ENCODE results near the gene SLC30A9.

SLC30A9 gene

GRCh38 chr4:42008011-42008786 lies 17.9 kb downstream of the SLC30A9 start:
- no peak for DNase-seq

- no peak for DNase-seq
Observed at GRCh38 chr4:42015438-42015837, 25.1 kb downstream of the SLC30A9 start.

- DNase-seq, result no peak
Observed at GRCh38 chr4:42018451-42018850, 28.1 kb downstream of the SLC30A9 start.

- no peak for DNase-seq
Observed at GRCh38 chr4:42048394-42048793, 58.1 kb downstream of the SLC30A9 start.

- DNase-seq, result no peak
Observed at GRCh38 chr4:42050516-42051249, 60.4 kb downstream of the SLC30A9 start.

- DNase-seq, result no peak
Observed at GRCh38 chr4:42066402-42066801, 76.1 kb downstream of the SLC30A9 start.

- no peak for DNase-seq
Observed at GRCh38 chr4:42067264-42067663, 76.9 kb downstream of the SLC30A9 start.

- DNase-seq, result no peak
Observed at GRCh38 chr4:42070463-42070862, 80.1 kb downstream of the SLC30A9 start.

GRCh38 chr4:42074294-42074693 lies 84.0 kb downstream of the SLC30A9 start:
- DNase-seq, result no peak

GRCh38 chr4:42078184-42078801 lies 88.0 kb downstream of the SLC30A9 start:
- DNase-seq, result no peak

- DNase-seq, result no peak
Observed at GRCh38 chr4:42080306-42080705, 90.0 kb downstream of the SLC30A9 start.

GRCh38 chr4:42083816-42084215 lies 93.5 kb downstream of the SLC30A9 start:
- no peak for DNase-seq

GRCh38 chr4:42088386-42088785 lies 98.1 kb downstream of the SLC30A9 start:
- no peak for DNase-seq

- DNase-seq, result no peak
Observed at GRCh38 chr4:42101446-42101975, 111.2 kb downstream of the SLC30A9 start.

- no peak for DNase-seq
Observed at GRCh38 chr4:42104521-42104920, 114.2 kb downstream of the SLC30A9 start.

- DNase-seq, result no peak
Observed at GRCh38 chr4:42112846-42113245, 122.5 kb downstream of the SLC30A9 start.

- DNase-seq, result no peak
Observed at GRCh38 chr4:42119886-42120285, 129.6 kb downstream of the SLC30A9 start.

- no peak for DNase-seq
Observed at GRCh38 chr4:42122237-42122636, 131.9 kb downstream of the SLC30A9 start.

GRCh38 chr4:42123071-42123644 lies 132.8 kb downstream of the SLC30A9 start:
- no peak for DNase-seq

GRCh38 chr4:42132099-42132498 lies 141.8 kb downstream of the SLC30A9 start:
- DNase-seq, result no peak

- DNase-seq, result no peak
Observed at GRCh38 chr4:42133006-42133405, 142.7 kb downstream of the SLC30A9 start.

- no peak for DNase-seq
Observed at GRCh38 chr4:42136371-42136770, 146.0 kb downstream of the SLC30A9 start.

All from AML-193 (cell line).